HepG2 (cell line): ENCODE results near the gene HSF2BP. TPM values are rescaled to one million over a fixed set of nuclear protein-coding genes. Genes with fewer than 3 reads are reported as not detected.

Experiments used
- ATAC-seq: fragments of 200-7000 bp; cut with Tn5 transposase; 3 replicates; pipeline ENCODE4 v1.9.1; 2020; ENCODE audit warnings: mild to moderate bottlenecking, moderate library complexity
- BruUV-seq: library from RNA; stranded (reverse); fragments of 400-500 nt; replicated peaks from 2 replicates; lab custom pipeline; 2021; lab: Mats Ljungman, UMichigan
- CTCF ChIA-PET: fragments of 300-600 bp; formaldehyde crosslinking; extraction: SDS; loops from one replicate; lab custom pipeline; 2021; ENCODE audit warnings: low total read pairs, inconsistent platforms, low intra/inter-chr PET ratio; lab: Yijun Ruan, JAX
- POLR2A ChIA-PET: fragments of 350-600 bp; sonication (Branson Sonifier 250); formaldehyde crosslinking; loops from one replicate; lab custom pipeline; 2020; ENCODE audit warnings: antibody characterized with exemption, inconsistent platforms; lab: Yijun Ruan, JAX
- DNase-seq: peaks from one replicate; pipeline ENCODE4 v3.0.0-alpha.2; 2015; ENCODE audit warnings: low spot score
- FAIRE-seq: peaks from 3 replicates; lab custom pipeline; 2011; peaks lifted over from hg19 to GRCh38; lab: Jason Lieb, UNC
- H2AFZ ChIP-seq: one replicate; pipeline ENCODE4 v1.6.1; 2011; ENCODE audit warnings: low read length, inconsistent platforms
- H3K27ac ChIP-seq: fragments of 300-600 bp; 3 replicates; pipeline ENCODE4 v1.8.0; 2011; ENCODE audit warnings: mixed run types, mild to moderate bottlenecking, mixed read lengths, low read length, inconsistent platforms; ENCODE audit not compliant: insufficient read depth; ENCODE audit errors: extremely low read length
- H3K27me3 ChIP-seq, 2 experiments: fragments of 200-600 bp in 1 of 2; 2 replicates in 1 of 2; 3 replicates in 1 of 2; pipeline versions ENCODE4 v1.6.0 to v1.8.0; 2011; ENCODE audit warnings: low read length in 2 of 2, mild to moderate bottlenecking in 2 of 2, moderate library complexity in 2 of 2, inconsistent platforms in 1 of 2; ENCODE audit not compliant: insufficient read depth in 2 of 2, control insufficient read depth in 1 of 2
- H3K36me3 ChIP-seq, 2 experiments: fragments of 200-600 bp in 1 of 2; replicated peaks in 1 of 2; 2 replicates in 1 of 2; 3 replicates in 1 of 2; pipeline versions ENCODE4 v1.5.1 to v1.8.0; 2011; ENCODE audit warnings: low read length in 2 of 2, inconsistent platforms in 1 of 2; ENCODE audit not compliant: insufficient read depth in 2 of 2, control insufficient read depth in 1 of 2
- H3K4me1 ChIP-seq: 2 replicates; pipeline ENCODE4 v1.5.1; 2012; ENCODE audit warnings: low read length, inconsistent platforms; ENCODE audit not compliant: insufficient read depth
- H3K4me2 ChIP-seq: 2 replicates; pipeline ENCODE4 v1.6.0; 2011; ENCODE audit warnings: low read depth, low read length, inconsistent platforms
- H3K4me3 ChIP-seq, 3 experiments: fragments of 200-600 bp in 1 of 3; sonication (generic), shearing (Covaris generic) in 1 of 3; replicated peaks in 1 of 3; 2 replicates each; pipeline ENCODE4 v1.5.1; 2011 to 2016; ENCODE audit warnings: low read length in 3 of 3, inconsistent platforms in 2 of 3, low read depth in 2 of 3, mild to moderate bottlenecking in 2 of 3, control low read depth in 1 of 3, mixed read lengths in 1 of 3; ENCODE audit not compliant: insufficient read depth in 1 of 3
- H3K79me2 ChIP-seq: one replicate; pipeline ENCODE4 v1.6.1; 2011; ENCODE audit warnings: low read length, inconsistent platforms; ENCODE audit not compliant: insufficient read depth
- H3K9ac ChIP-seq: 2 replicates; pipeline ENCODE4 v1.6.0; 2011; ENCODE audit warnings: mild to moderate bottlenecking, low read depth, low read length, inconsistent platforms; ENCODE audit not compliant: insufficient read depth
- H3K9me3 ChIP-seq: 2 replicates; pipeline ENCODE4 v1.5.1; 2012; ENCODE audit warnings: mild to moderate bottlenecking, low read length
- H4K20me1 ChIP-seq: 2 replicates; pipeline ENCODE4 v1.6.0; 2011; ENCODE audit warnings: inconsistent platforms, mild to moderate bottlenecking, low read length, moderate library complexity; ENCODE audit not compliant: insufficient read depth
- FOSL1 ChIP-seq: sonication (generic); formaldehyde crosslinking; IDR thresholded peaks from 2 replicates; pipeline ENCODE4 v1.9.0; 2021; ENCODE audit warnings: missing genetic modification reagents, borderline replicate concordance
- RFXAP ChIP-seq: sonication (generic); formaldehyde crosslinking; IDR thresholded peaks from 2 replicates; pipeline ENCODE4 v1.4.0; 2020; ENCODE audit warnings: missing genetic modification reagents, borderline replicate concordance
- WGBS: methylation state at CpG from one replicate; pipeline ENCODE4 v1.1.6; 2017; ENCODE audit warnings: low lambda C conversion rate; 5-methylcytosine and 5-hydroxymethylcytosine counted together
- in situ Hi-C: cut with HindIII; loops from 2 replicates; pipeline ENCODE4 v1.10.0; 2017; ENCODE audit warnings: low pct_unique_long_range_greater_than_20kb; ENCODE audit not compliant: extremely low pct_ligation_motif_present
- intact Hi-C: fragments of 100-400 bp; cut with micrococcal nuclease; formaldehyde crosslinking; loops from one replicate; pipeline ENCODE4 v1.10.0; 2022; ENCODE audit not compliant: unreplicated experiment
- polyA plus RNA-seq, 8 experiments: library from polyadenylated mRNA; depleted of rRNA in 3 of 8; stranded (reverse) in 7 of 8; unstranded in 1 of 8; fragments of >200 nt; fragmentation: Illumina TruSeq in 4 of 8; extraction: Trizol in 4 of 8; gene quantifications; 2 replicates each; pipeline versions ENCODE4 v1.2.1 to v1.2.3, GENCODE V29; 2011 to 2016; ENCODE audit warnings: low read depth in 4 of 8, missing spikeins in 1 of 8, mixed read lengths in 1 of 8; ENCODE audit not compliant: insufficient read depth in 1 of 8
- total RNA-seq, 5 experiments: library from RNA; depleted of rRNA; stranded (reverse); fragments of >200 nt; fragmentation: Illumina TruSeq; extraction: Trizol; gene quantifications; 2 replicates each; pipeline ENCODE4 v1.2.3, GENCODE V29; 2016; ENCODE audit warnings: low read depth in 1 of 5
- TF ChIP-seq, protein P1 (sequence below): sonication (generic); formaldehyde crosslinking; IDR thresholded peaks from 2 replicates; pipeline ENCODE4 v1.4.0; 2020; ENCODE audit warnings: mild to moderate bottlenecking, missing genetic modification reagents, borderline replicate concordance
- TF ChIP-seq, protein P2 (sequence below): sonication (generic); formaldehyde crosslinking; conservative IDR thresholded peaks from 2 replicates; pipeline ENCODE4 v1.8.0; 2022; ENCODE audit warnings: missing genetic modification reagents

The HSF2BP gene
- total and polyA plus RNA-seq, 2 of the 13 experiments (the other 11 are each of a cell fraction or from before 2014, with no cell fraction given) = 0.67 to 2.2 TPM

DNA sequence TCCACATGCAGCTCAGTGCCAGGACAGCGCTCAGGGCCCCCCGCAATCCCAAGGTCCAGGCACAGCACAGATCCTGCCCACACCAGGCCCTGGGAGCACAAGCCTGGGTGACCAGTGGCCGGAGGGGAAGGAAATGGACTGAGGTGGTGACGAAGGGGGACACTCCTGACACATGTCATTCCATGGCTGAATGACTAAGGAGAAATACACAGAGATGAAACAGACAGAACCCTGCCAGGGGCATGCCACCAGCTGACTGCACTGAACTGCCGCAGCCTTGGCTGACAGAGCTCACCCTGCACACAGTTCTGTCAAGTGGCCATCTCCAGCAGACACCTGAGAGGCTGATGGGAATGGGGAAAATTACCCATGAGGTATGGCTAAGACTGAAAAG lies 56.1 kb downstream of the HSF2BP start:
- DNase-seq = no peak
- Histone ChIP-seq H3K36me3 (no peaks in the 10 kb centered on the region), H3K4me3 (no peak overlapping the region), H3K9ac (no peak overlapping the region), H3K4me2 (no peak overlapping the region), H4K20me1 (no peaks in the 10 kb centered on the region), H3K9me3 (no peaks in the 10 kb centered on the region), H3K4me1 (peaks cover 40% of the 10 kb centered on the region), H3K27me3 (no peaks in the 10 kb centered on the region), H3K27ac (no peak overlapping the region), H3K79me2 (no peaks in the 10 kb centered on the region), H2AFZ (no peak overlapping the region)
- in situ Hi-C loops = no loop called here
- no TSS peak for BruUV-seq
- ATAC-seq = no peak; the same call in 2 of the 3 replicates
- FAIRE-seq = no peak
- intact Hi-C loops = no loop called here
- TF ChIP-seq, protein P1, sequence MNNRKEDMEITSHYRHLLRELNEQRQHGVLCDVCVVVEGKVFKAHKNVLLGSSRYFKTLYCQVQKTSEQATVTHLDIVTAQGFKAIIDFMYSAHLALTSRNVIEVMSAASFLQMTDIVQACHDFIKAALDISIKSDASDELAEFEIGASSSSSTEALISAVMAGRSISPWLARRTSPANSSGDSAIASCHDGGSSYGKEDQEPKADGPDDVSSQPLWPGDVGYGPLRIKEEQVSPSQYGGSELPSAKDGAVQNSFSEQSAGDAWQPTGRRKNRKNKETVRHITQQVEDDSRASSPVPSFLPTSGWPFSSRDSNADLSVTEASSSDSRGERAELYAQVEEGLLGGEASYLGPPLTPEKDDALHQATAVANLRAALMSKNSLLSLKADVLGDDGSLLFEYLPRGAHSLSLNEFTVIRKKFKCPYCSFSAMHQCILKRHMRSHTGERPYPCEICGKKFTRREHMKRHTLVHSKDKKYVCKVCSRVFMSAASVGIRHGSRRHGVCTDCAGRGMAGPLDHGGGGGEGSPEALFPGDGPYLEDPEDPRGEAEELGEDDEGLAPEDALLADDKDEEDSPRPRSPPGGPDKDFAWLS (CRISPR knock-in tag) = no peak
- no peak for TF ChIP-seq RFXAP
- TF ChIP-seq FOSL1 (CRISPR knock-in tag) = no peak
- TF ChIP-seq, protein P2, sequence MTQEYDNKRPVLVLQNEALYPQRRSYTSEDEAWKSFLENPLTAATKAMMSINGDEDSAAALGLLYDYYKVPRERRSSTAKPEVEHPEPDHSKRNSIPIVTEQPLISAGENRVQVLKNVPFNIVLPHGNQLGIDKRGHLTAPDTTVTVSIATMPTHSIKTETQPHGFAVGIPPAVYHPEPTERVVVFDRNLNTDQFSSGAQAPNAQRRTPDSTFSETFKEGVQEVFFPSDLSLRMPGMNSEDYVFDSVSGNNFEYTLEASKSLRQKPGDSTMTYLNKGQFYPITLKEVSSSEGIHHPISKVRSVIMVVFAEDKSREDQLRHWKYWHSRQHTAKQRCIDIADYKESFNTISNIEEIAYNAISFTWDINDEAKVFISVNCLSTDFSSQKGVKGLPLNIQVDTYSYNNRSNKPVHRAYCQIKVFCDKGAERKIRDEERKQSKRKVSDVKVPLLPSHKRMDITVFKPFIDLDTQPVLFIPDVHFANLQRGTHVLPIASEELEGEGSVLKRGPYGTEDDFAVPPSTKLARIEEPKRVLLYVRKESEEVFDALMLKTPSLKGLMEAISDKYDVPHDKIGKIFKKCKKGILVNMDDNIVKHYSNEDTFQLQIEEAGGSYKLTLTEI (CRISPR knock-in tag) = no peak
- whole genome bisulfite sequencing = 87% methylated on average over 5 of the region's 5 CpGs
- ChIA-PET CTCF (no interaction called here), POLR2A (no interaction called here)
